HCEC 1CT (cell line): ENCODE data around the gene TPH1.
"Not testable (repeated sequence)": the region's sequence is repeated elsewhere in the genome, so short reads cannot be mapped to it uniquely, and the experiment has no call there.

Experiments
- DNase-seq: peaks from one replicate; pipeline ENCODE4 v3.0.0-alpha.2; 2017

Gene TPH1

GRCh38 chr11:18016789-18017188 lies 29.3 kb downstream of the TPH1 start:
- no peak for DNase-seq

GRCh38 chr11:18014876-18015275 lies 31.2 kb downstream of the TPH1 start:
- no peak for DNase-seq

- DNase-seq: no peak
These were observed 32.1 kb downstream of the TPH1 start for GRCh38 chr11:18013790-18014507.

- peak; percentile 88 for DNase-seq
These were observed 32.9 kb downstream of the TPH1 start, which contains the start of gene SERGEF for GRCh38 chr11:18012906-18013781. Gene SERGEF (minus strand): TSS chr11:18013047. CDS start chr11:18013010, 37 bp downstream.

- DNase-seq: no peak
These were observed 33.8 kb downstream of the TPH1 start for GRCh38 chr11:18012122-18012905.

GRCh38 chr11:18011633-18012032 lies 34.4 kb downstream of the TPH1 start:
- DNase-seq: no peak

- DNase-seq: no peak
These were observed 35.0 kb downstream of the TPH1 start for GRCh38 chr11:18010977-18011586.

- DNase-seq: no peak
These were observed 35.9 kb downstream of the TPH1 start for GRCh38 chr11:18010121-18010670.

GRCh38 chr11:18005376-18006129 lies 40.5 kb downstream of the TPH1 start:
- no peak for DNase-seq

GRCh38 chr11:18001191-18001590 lies 44.9 kb downstream of the TPH1 start:
- DNase-seq: no peak

- DNase-seq: no peak
These were observed 45.3 kb downstream of the TPH1 start for GRCh38 chr11:18000760-18001159.

- not testable (repeated sequence) for DNase-seq
These were observed 45.9 kb downstream of the TPH1 start for GRCh38 chr11:18000128-18000527.
